ENCODE results near the gene PEX10. TPM values are rescaled to one million over a fixed set of nuclear protein-coding genes. Genes with fewer than 3 reads are reported as not detected.

PEX10 gene
- total and polyA plus RNA-seq, 10 of the 15 experiments (the other 5 are each of a cell fraction or from before 2014, with no cell fraction given) = 0.24 to 24.9 (median 16.8) TPM; not detected in 1

DNA sequence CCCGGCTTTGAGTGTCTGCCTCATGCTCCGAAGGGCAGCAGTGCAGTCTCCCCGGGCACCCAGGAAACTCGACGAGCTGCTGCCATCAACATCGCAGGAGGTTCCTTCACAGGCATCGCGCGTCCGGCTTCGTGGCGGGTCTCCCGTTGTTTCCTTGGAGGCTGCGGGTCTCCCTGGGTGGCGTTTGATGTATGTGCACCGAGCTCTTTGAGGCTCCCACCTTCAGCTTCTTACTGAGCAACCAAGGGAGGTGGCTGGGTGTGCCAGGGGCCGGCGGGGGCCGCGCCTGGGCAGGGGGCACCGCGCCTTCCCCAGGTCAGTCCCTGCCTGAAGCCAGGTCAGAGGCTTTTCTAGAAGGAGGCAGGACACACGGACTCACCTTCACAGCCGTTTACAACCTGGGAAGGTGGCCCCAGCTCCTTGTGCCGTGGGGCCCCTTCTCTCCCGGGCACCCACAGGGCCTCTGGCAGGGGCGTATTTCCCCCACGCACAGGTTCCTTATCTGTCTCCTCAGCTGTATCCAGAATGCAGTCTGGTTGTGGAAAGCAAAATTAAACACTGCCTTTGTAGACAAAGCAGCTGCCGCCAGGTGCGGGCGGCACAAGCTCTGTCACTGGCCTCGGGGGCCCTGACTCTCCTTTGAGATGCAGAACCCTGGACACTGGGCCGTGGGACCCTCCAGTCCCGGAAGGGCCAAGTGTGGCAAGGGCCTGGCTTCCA, 21.7 kb upstream of the PEX10 start:
- CTCF ChIA-PET = no interaction called here

DNA sequence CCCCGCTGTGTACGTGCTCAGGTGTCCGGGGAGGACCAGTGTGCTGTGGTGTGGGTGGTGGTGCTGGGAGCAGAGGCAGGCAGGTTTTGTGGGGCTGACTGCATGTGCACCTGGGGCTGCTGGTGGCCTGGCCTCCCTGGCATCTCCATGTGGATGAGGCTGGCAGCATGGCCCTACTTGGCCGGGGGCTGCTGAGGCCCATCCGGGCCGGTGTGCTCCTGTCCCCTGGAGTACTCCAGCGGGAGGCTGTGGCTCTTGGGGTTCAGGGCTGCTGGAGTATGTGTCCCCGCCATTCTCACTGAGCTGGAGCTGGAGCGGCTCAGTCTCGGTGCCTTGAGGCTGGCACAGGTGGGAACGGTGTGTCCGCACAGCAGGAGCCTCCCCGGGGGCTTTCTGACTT, 20.8 kb upstream of the PEX10 start:
- no peak overlapping the region for H3K4me2 ChIP-seq (ENCODE audit: control insufficient read depth, insufficient read depth)
- no peaks in the 10 kb centered on the region for H4K20me1 ChIP-seq (ENCODE audit: control insufficient read depth, insufficient read depth)
- no peaks in the 10 kb centered on the region; a peak in 2 of 4 replicates for H3K27me3 ChIP-seq (replicated peaks in 1 of 2; ENCODE audit: control insufficient read depth in 2 of 2, insufficient read depth in 2 of 2, low read length in 1 of 2)
- H3K4me1 ChIP-seq (ENCODE audit: control insufficient read depth, insufficient read depth, low read length) = no peaks in the 10 kb centered on the region
- BruUV-seq (replicated peaks) = no TSS peak
- RAD21 ChIA-PET (ENCODE audit: unreplicated experiment) = no interaction called here
- CTCF ChIA-PET = no interaction called here
- no peak for TF ChIP-seq ZNF207 (IDR thresholded peaks at IDR 0.05; ENCODE audit: borderline replicate concordance)
- peaks cover 4% of the 10 kb centered on the region; the same call in 1 of the 3 replicates for H3K9me3 ChIP-seq (replicated peaks; ENCODE audit: control insufficient read depth, insufficient read depth, low read length)
- no peak overlapping the region for H3K27ac ChIP-seq (ENCODE audit: control insufficient read depth, insufficient read depth)
- in situ Hi-C loops (cut with MboI) (no loop called here), intact Hi-C loops (cut with micrococcal nuclease; ENCODE audit: unreplicated experiment) (no loop called here)
- SMC1A ChIA-PET (ENCODE audit: uncharacterized antibody, unreplicated experiment) = no interaction called here
- POLR2A ChIA-PET = no interaction called here
- DNase-seq (ENCODE audit: low read depth, low spot score) = no peak
- no peaks in the 10 kb centered on the region for H3K79me2 ChIP-seq (ENCODE audit: control insufficient read depth, insufficient read depth, low read length)
- no peak for ATAC-seq
- 53% methylated on average over 13 of the region's 13 CpGs for WGBS (ENCODE audit: insufficient coverage, insufficient replicate concordance, low lambda C conversion rate, missing lambda C conversion rate)
- H3K36me3 ChIP-seq (ENCODE audit: control insufficient read depth in 2 of 2, insufficient read depth in 2 of 2, low read length in 1 of 2) = no peaks in the 10 kb centered on the region
- FAIRE-seq = no peak
- no peak overlapping the region for H2AFZ ChIP-seq (ENCODE audit: control insufficient read depth, low read depth, low read length)
- H3K4me3 ChIP-seq = no peak overlapping the region
- H3K9ac ChIP-seq (ENCODE audit: control insufficient read depth, insufficient read depth, low read length) = no peak overlapping the region

More for the DNA sequence above, 21.7 kb upstream of the PEX10 start:
- BruUV-seq (replicated peaks) = no TSS peak
- peaks cover 4% of the 10 kb centered on the region for H3K4me1 ChIP-seq (ENCODE audit: control insufficient read depth, insufficient read depth, low read length)
- no peaks in the 10 kb centered on the region for H3K79me2 ChIP-seq (ENCODE audit: control insufficient read depth, insufficient read depth, low read length)
- FAIRE-seq (no peak), ATAC-seq (no peak), DNase-seq (ENCODE audit: low read depth, low spot score) (no peak)
- H3K4me3 ChIP-seq = no peak overlapping the region
- no peak overlapping the region for H2AFZ ChIP-seq (ENCODE audit: control insufficient read depth, low read depth, low read length)
- SMC1A ChIA-PET (ENCODE audit: uncharacterized antibody, unreplicated experiment) = no interaction called here
- intact Hi-C loops (cut with micrococcal nuclease; ENCODE audit: unreplicated experiment) (no loop called here), in situ Hi-C loops (cut with MboI) (no loop called here)
- H3K36me3 ChIP-seq (ENCODE audit: control insufficient read depth in 2 of 2, insufficient read depth in 2 of 2, low read length in 1 of 2) = no peaks in the 10 kb centered on the region
- H3K27me3 ChIP-seq (replicated peaks in 1 of 2; ENCODE audit: control insufficient read depth in 2 of 2, insufficient read depth in 2 of 2, low read length in 1 of 2) = no peaks in the 10 kb centered on the region; a peak in 2 of 4 replicates
- peaks cover 4% of the 10 kb centered on the region; the same call in 1 of the 3 replicates for H3K9me3 ChIP-seq (replicated peaks; ENCODE audit: control insufficient read depth, insufficient read depth, low read length)
- no peak overlapping the region for H3K27ac ChIP-seq (ENCODE audit: control insufficient read depth, insufficient read depth)
- POLR2A ChIA-PET = no interaction called here
- RAD21 ChIA-PET (ENCODE audit: unreplicated experiment) = no interaction called here
- TF ChIP-seq HDAC6 (IDR thresholded peaks at IDR 0.05; ENCODE audit: unreplicated experiment) = no peak
- no peaks in the 10 kb centered on the region for H4K20me1 ChIP-seq (ENCODE audit: control insufficient read depth, insufficient read depth)
- WGBS (ENCODE audit: insufficient coverage, insufficient replicate concordance, low lambda C conversion rate, missing lambda C conversion rate) = 51% methylated on average over 28 of the region's 34 CpGs
- no peak overlapping the region for H3K9ac ChIP-seq (ENCODE audit: control insufficient read depth, insufficient read depth, low read length)
- H3K4me2 ChIP-seq (ENCODE audit: control insufficient read depth, insufficient read depth) = no peak overlapping the region
